Fibroblast of pulmonary artery (primary cell): ENCODE measurements around the gene CAPN14.

ENCODE experiments used
- DNase-seq: peaks from one replicate; pipeline ENCODE4 v3.0.0-alpha.2; 2010; ENCODE audit warnings: low read depth
- H3K4me3 ChIP-seq: replicated peaks from 2 replicates; pipeline ENCODE4 v1.5.1; 2011; ENCODE audit warnings: low read depth, mild to moderate bottlenecking, control low read depth, low read length, moderate library complexity
- CTCF ChIP-seq: IDR thresholded peaks from 2 replicates; pipeline ENCODE4 v1.5.1; 2011; ENCODE audit warnings: mild to moderate bottlenecking, control low read depth, low read length, inconsistent platforms; ENCODE audit errors: missing control alignments

CAPN14 gene

GRCh38 chr2:31147645-31148044 lies 69.7 kb downstream of the CAPN14 start:
- H3K4me3 ChIP-seq: no peak overlapping the region
- no peak for TF ChIP-seq CTCF

DNA sequence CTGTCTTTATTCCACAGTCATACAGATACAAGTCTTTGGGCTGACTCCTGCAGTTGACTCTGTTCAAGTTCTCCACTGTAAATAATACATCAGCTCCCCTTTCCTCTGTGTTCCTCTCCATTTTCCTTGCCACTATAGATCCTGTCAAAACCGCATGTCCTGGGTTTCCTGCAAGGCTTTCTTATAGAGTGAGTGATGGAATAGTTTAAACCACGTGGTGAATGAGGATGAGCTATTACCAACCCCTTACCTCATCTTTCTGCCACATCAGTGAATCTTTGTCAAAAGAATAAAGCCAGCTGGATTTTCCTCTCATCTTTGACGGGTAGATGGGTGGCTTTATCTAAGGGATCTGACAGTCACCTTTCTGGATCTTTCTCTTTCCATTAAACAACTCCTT lies 75.2 kb downstream of the CAPN14 start:
- TF ChIP-seq CTCF: no peak
- no peak for DNase-seq
- H3K4me3 ChIP-seq: no peak overlapping the region

More at GRCh38 chr2:31147645-31148044, 69.7 kb downstream of the CAPN14 start:
- no peak for DNase-seq

GRCh38 chr2:31141443-31142085 lies 75.8 kb downstream of the CAPN14 start:
- no peak for TF ChIP-seq CTCF
- H3K4me3 ChIP-seq: no peak overlapping the region
- DNase-seq: no peak

DNA sequence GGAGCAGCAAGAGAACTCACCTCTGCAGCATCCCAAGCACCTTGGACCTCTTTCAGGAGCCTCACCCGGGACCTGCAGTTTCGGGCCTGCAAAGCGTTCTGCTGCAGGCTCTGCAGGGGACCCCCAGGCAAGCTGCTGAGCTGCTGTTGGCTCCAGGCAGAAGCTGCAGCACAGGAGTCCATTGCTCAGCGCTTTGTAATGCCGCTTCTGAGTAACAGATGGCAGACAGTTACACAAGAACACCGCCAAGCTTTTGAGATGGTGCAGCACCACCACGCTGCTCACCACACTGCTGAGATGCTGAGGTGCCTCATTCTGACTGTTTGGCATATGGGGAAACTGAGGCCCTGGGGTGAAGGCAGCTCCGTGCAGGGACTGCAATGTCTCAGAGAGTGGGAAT lies 77.2 kb downstream of the CAPN14 start:
- TF ChIP-seq CTCF: no peak
- no peak for DNase-seq

GRCh38 chr2:31139671-31140070 lies 77.6 kb downstream of the CAPN14 start:
- no peak overlapping the region for H3K4me3 ChIP-seq
- DNase-seq: no peak
- TF ChIP-seq CTCF: no peak

More for the DNA sequence above, 77.2 kb downstream of the CAPN14 start:
- H3K4me3 ChIP-seq: no peak overlapping the region

GRCh38 chr2:31138037-31138962 lies 79.0 kb downstream of the CAPN14 start, which contains the start of gene GALNT14:
Gene GALNT14, minus strand, starts transcription at chr2:31138440. Its CDS starts 354 bp downstream, at chr2:31138086.
- DNase-seq: peak; percentile 9
- H3K4me3 ChIP-seq: peak within 1 kb of the TSS; percentile 42
- peak; percentile 15 for TF ChIP-seq CTCF
